Uterus (tissue), 4 donors: Measurements from ENCODE around the gene PCK1. TPM values are rescaled to one million over a fixed set of nuclear protein-coding genes. Genes with fewer than 3 reads are reported as not detected.

Experiments
- DNase-seq, 2 donors: peaks; one replicate each; pipeline ENCODE4 v3.0.0-alpha.2; 2019 to 2020
- H3K27ac ChIP-seq, 2 donors: fragments of 200-600 bp; sonication (generic); 1 replicate in 1 of 2; 2 replicates in 1 of 2; pipeline ENCODE4 v1.5.1; 2016 to 2018
- H3K27me3 ChIP-seq, 2 donors: fragments of 200-600 bp; sonication (generic); one replicate each; pipeline ENCODE4 v1.5.1; 2018 to 2019; ENCODE audit warnings: control low read depth in 1 of 2
- H3K36me3 ChIP-seq, 2 donors: fragments of 200-600 bp; sonication (generic); one replicate each; pipeline ENCODE4 v1.5.1; 2019; ENCODE audit warnings: control low read depth in 1 of 2
- H3K4me1 ChIP-seq, 2 donors: fragments of 200-600 bp; sonication (generic); one replicate each; pipeline ENCODE4 v1.5.1; 2018 to 2019; ENCODE audit warnings: control low read depth in 1 of 2
- H3K4me3 ChIP-seq, 2 donors: fragments of 200-600 bp; sonication (generic); 1 replicate in 1 of 2; 2 replicates in 1 of 2; pipeline ENCODE4 v1.5.1; 2018 to 2019; ENCODE audit warnings: mild to moderate bottlenecking in 1 of 2
- H3K9me3 ChIP-seq, 2 donors: fragments of 200-600 bp; sonication (generic); one replicate each; pipeline ENCODE4 v1.5.1; 2019; ENCODE audit warnings: control low read depth in 1 of 2
- CTCF ChIP-seq, 4 experiments: fragments of 200-600 bp in 2 of 4; fragments of 450-650 bp in 2 of 4; sonication (generic) in 2 of 4; IDR thresholded peaks; one replicate each; pipeline ENCODE4 v1.5.1; 2016 to 2019; ENCODE audit warnings: antibody characterized with exemption in 4 of 4, mild to moderate bottlenecking in 2 of 4, moderate library complexity in 1 of 4
- POLR2A ChIP-seq, 2 donors: fragments of 450-650 bp; IDR thresholded peaks; one replicate each; pipeline ENCODE4 v1.6.1; 2016; ENCODE audit warnings: antibody characterized with exemption in 2 of 2, mild to moderate bottlenecking in 1 of 2, moderate library complexity in 1 of 2
- intact Hi-C: fragments of 100-400 bp; cut with DNase I; formaldehyde crosslinking; loops from one replicate; pipeline ENCODE4 v1.15.1; 2023; ENCODE audit warnings: low total_unique reads
- total RNA-seq, 4 donors: library from RNA; depleted of rRNA in 3 of 4; stranded (reverse); fragments of >200 nt in 3 of 4; gene quantifications; one replicate each; pipeline versions ENCODE4 v1.1.0 to v1.2.4, GENCODE V29; 2014 to 2023
- donor health status: DM: yes; HTN: yes; CAD: no.

Gene PCK1
- total RNA-seq, 4 donors from 2014 or later = 0.26 to 1.8 (median 1.4) TPM; not detected in 1

GRCh38 chr20:57615445-57615811, 54.5 kb downstream of the PCK1 start:
- H3K4me3 ChIP-seq = no peak overlapping the region
- no peaks in the 10 kb centered on the region for H3K27me3 ChIP-seq
- H3K36me3 ChIP-seq = no peaks in the 10 kb centered on the region
- no peaks in the 10 kb centered on the region for H3K4me1 ChIP-seq
- no peak overlapping the region for H3K27ac ChIP-seq
- intact Hi-C loops = no loop called here
- H3K9me3 ChIP-seq = no peaks in the 10 kb centered on the region
- TF ChIP-seq POLR2A (IDR thresholded peaks at IDR 0.05) (no peak), CTCF (IDR thresholded peaks at IDR 0.05) (no peak)
- no peak for DNase-seq

GRCh38 chr20:57616143-57616951, 55.4 kb downstream of the PCK1 start:
- no peak for TF ChIP-seq CTCF (IDR thresholded peaks at IDR 0.05)
- TF ChIP-seq POLR2A (IDR thresholded peaks at IDR 0.05) = no peak

GRCh38 chr20:57617079-57617795, 56.3 kb downstream of the PCK1 start:
- no peaks in the 10 kb centered on the region for H3K36me3 ChIP-seq
- H3K9me3 ChIP-seq = no peaks in the 10 kb centered on the region
- H3K27ac ChIP-seq = no peak overlapping the region
- H3K4me1 ChIP-seq = no peaks in the 10 kb centered on the region
- intact Hi-C loops = no loop called here
- DNase-seq = no peak
- no peaks in the 10 kb centered on the region for H3K27me3 ChIP-seq
- no peak overlapping the region for H3K4me3 ChIP-seq
- no peak for TF ChIP-seq CTCF (IDR thresholded peaks at IDR 0.05)
- TF ChIP-seq POLR2A (IDR thresholded peaks at IDR 0.05) = no peak

More at GRCh38 chr20:57616143-57616951, 55.4 kb downstream of the PCK1 start:
- Histone ChIP-seq H3K27me3 (no peaks in the 10 kb centered on the region), H3K36me3 (no peaks in the 10 kb centered on the region), H3K4me1 (no peaks in the 10 kb centered on the region), H3K4me3 (no peak overlapping the region), H3K27ac (no peak overlapping the region), H3K9me3 (no peaks in the 10 kb centered on the region)
- intact Hi-C loops = no loop called here
- DNase-seq = no peak

Other genes with a start within 250 kb of the PCK1 start
- gene SPO11, start 231.3 kb upstream of the PCK1 start, total RNA-seq = not detected
- gene RAE1, start 209.9 kb upstream of the PCK1 start, total RNA-seq = 10 to 100 TPM; 23.4 to 72.0 (median 36.0) TPM
- gene RBM38, start 169.7 kb upstream of the PCK1 start, total RNA-seq = 10 to 100 TPM in 2 of 4 donors, 1 to 10 TPM in 2; 1.2 to 48.6 (median 8.8) TPM
- under 1 TPM in 1 of 4 donors, not detected in 3; 0.07 TPM for gene CTCFL, start 36.0 kb upstream of the PCK1 start, total RNA-seq
- gene ZBP1, start 59.3 kb downstream of the PCK1 start, total RNA-seq = under 1 TPM in 1 of 4 donors, not detected in 3; 0.46 TPM
- gene PMEPA1, start 148.9 kb downstream of the PCK1 start, total RNA-seq = 10 to 100 TPM in 3 of 4 donors, 1 to 10 TPM in 1; 5.6 to 51.9 (median 33.5) TPM